Mammary epithelial cell (primary cell): Measurements from ENCODE around the gene UPF2.

Experiments used
- EZH2 ChIP-seq: IDR thresholded peaks from 2 replicates; pipeline ENCODE4 v1.6.1; 2012; ENCODE audit warnings: low read length, inconsistent platforms, borderline replicate concordance
- TF ChIP-seq, protein P1 (sequence below), 2 donors: IDR thresholded peaks in 1 of 2; conservative IDR thresholded peaks in 1 of 2; 2 replicates each; pipeline ENCODE4 v1.5.1; 2011 to 2012; ENCODE audit warnings: inconsistent platforms in 2 of 2, low read length in 2 of 2, mild to moderate bottlenecking in 2 of 2, control low read depth in 1 of 2, low read depth in 1 of 2; ENCODE audit not compliant: insufficient read depth in 1 of 2; ENCODE audit errors: extremely low read depth in 1 of 2

- TF ChIP-seq EZH2 = no peak
- TF ChIP-seq, protein P1, sequence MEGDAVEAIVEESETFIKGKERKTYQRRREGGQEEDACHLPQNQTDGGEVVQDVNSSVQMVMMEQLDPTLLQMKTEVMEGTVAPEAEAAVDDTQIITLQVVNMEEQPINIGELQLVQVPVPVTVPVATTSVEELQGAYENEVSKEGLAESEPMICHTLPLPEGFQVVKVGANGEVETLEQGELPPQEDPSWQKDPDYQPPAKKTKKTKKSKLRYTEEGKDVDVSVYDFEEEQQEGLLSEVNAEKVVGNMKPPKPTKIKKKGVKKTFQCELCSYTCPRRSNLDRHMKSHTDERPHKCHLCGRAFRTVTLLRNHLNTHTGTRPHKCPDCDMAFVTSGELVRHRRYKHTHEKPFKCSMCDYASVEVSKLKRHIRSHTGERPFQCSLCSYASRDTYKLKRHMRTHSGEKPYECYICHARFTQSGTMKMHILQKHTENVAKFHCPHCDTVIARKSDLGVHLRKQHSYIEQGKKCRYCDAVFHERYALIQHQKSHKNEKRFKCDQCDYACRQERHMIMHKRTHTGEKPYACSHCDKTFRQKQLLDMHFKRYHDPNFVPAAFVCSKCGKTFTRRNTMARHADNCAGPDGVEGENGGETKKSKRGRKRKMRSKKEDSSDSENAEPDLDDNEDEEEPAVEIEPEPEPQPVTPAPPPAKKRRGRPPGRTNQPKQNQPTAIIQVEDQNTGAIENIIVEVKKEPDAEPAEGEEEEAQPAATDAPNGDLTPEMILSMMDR (conservative IDR thresholded peaks at IDR 0.05 in 1 of 2, IDR thresholded peaks at IDR 0.05 in 1 of 2; ENCODE audit: extremely low read depth in 1 of 2, insufficient read depth in 1 of 2, low read depth in 1 of 2, low read length in 2 of 2) = no peak
These were observed 161.6 kb downstream of the UPF2 start for GRCh38 chr10:11881030-11881476.
